SJCRH30 (cell line): ENCODE measurements around the gene AHNAK. TPM values are rescaled to one million over a fixed set of nuclear protein-coding genes. Genes with fewer than 3 reads are reported as not detected.
"Not testable (repeated sequence)": the region's sequence is repeated elsewhere in the genome, so short reads cannot be mapped to it uniquely, and the experiment has no call there.

Source experiments
- DNase-seq, 2 experiments: peaks; one replicate each; pipeline ENCODE4 v3.0.0-alpha.2; 2015 to 2020
- H3K27ac ChIP-seq: fragments of 250-450 bp; sonication (Bioruptor Pico); 2 replicates; pipeline ENCODE4 v1.5.1; 2020; ENCODE audit warnings: mild to moderate bottlenecking, moderate library complexity
- H3K27me3 ChIP-seq: fragments of 250-450 bp; sonication (Bioruptor Pico); 2 replicates; pipeline ENCODE4 v1.5.1; 2020; ENCODE audit warnings: mild to moderate bottlenecking, moderate library complexity
- H3K36me3 ChIP-seq: fragments of 250-450 bp; sonication (Bioruptor Pico); 2 replicates; pipeline ENCODE4 v1.5.1; 2020; ENCODE audit warnings: mild to moderate bottlenecking, moderate library complexity
- H3K4me1 ChIP-seq: fragments of 250-450 bp; sonication (Bioruptor Pico); 2 replicates; pipeline ENCODE4 v1.5.1; 2020; ENCODE audit warnings: mild to moderate bottlenecking, moderate library complexity
- H3K4me3 ChIP-seq: fragments of 250-450 bp; sonication (Bioruptor Pico); 2 replicates; pipeline ENCODE4 v1.5.1; 2020; ENCODE audit warnings: mild to moderate bottlenecking, moderate library complexity
- H3K9me3 ChIP-seq: fragments of 250-450 bp; sonication (Bioruptor Pico); replicated peaks from 2 replicates; pipeline ENCODE4 v1.5.1; 2020; ENCODE audit warnings: mild to moderate bottlenecking, moderate library complexity
- total RNA-seq: library from RNA; depleted of rRNA; stranded (reverse); fragments of >200 nt; shearing (Covaris generic); gene quantifications from 2 replicates; pipeline ENCODE4 v1.2.3, GENCODE V29; 2014

The AHNAK gene
- total RNA-seq, 1 experiment from 2014 or later: 10.3 TPM

DNA sequence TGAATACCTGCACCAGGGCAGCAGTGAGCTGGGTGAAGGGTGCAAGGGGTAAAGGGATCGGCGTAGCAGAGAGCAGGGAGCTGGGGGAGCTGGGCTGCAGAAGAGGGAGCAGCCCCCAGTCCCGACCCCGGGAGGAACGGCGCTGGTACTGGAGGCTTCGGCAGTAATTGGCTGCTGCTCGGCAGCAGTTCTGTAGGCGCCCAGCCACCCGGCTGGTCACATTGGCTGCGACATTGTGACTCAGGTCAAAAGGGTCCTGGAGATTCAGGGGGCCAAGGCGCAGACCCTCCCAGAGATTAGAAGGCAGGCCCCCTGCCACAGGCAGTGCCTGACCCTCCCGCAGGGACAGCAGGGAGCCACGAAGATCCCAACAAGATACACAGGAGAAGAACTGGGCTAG lies 29.2 kb upstream of the AHNAK start:
- H3K4me1 ChIP-seq: peaks cover 3% of the 10 kb centered on the region; the same call in 1 of the 2 replicates
- peaks cover 28% of the 10 kb centered on the region for H3K36me3 ChIP-seq
- DNase-seq: no peak
- H3K27me3 ChIP-seq: no peaks in the 10 kb centered on the region
- H3K9me3 ChIP-seq: no peaks in the 10 kb centered on the region
- no peak overlapping the region for H3K4me3 ChIP-seq
- no peak overlapping the region; the same call in 1 of the 2 replicates for H3K27ac ChIP-seq

DNA sequence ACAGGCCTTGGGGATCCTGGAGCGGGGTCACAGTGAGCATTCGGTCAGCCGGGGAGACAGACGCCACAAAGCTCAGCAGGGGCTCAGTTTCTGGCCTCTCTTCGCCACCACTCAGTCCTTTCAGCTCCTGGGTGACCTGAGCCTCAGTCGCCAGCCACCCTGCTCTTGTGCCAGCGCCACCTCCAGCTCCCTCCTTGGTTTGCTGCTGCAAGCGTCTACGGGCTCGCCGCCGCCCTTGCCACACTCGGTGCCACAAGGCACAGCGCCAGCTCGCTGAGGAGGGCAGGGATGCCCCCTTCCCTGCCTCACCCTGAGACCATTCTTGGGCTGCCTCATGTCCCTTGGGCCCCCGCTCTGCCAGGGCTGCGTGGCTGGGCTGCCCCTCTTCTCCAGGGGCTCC lies 28.6 kb upstream of the AHNAK start:
- peaks cover 3% of the 10 kb centered on the region; the same call in 1 of the 2 replicates for H3K4me1 ChIP-seq
- no peaks in the 10 kb centered on the region for H3K27me3 ChIP-seq
- H3K36me3 ChIP-seq: peaks cover 35% of the 10 kb centered on the region
- peak overlapping the region; percentile 71 for H3K4me3 ChIP-seq
- peak overlapping the region; percentile 72 for H3K27ac ChIP-seq
- H3K9me3 ChIP-seq: no peaks in the 10 kb centered on the region
- DNase-seq: no peak

DNA sequence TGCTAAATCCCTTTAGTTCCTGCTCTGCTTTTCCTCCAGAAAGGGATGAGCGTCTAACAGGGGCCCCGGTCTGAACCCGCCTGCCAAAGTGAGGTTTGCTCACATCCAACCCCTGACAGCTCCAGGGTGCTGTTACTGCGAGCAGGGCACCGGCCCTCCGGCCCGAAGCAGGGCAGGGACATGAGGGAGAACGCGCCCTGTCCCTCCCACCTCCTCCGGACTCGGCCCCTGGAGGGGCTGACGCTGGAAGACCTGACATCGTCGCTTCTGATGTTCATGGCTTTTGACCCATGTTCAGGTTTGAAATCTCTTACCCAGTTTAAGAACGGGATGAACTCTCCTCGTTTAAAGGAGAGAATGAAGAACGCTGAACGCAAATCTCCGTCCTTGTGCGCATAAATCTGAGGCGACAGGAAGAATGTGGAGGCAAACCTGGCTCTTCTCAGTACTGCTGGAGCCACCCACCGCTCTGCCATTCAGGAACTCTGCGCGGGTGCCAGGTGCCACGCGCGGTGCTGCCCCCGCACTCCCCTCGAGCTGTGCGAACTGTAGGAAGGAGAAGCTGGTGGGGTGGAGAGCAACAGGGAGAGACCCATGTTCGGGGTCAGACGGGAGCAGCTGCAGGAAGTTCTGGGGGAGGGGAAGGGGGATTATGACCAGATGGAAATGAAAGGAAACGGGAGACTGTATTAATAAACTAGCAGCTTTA lies 27.9 kb upstream of the AHNAK start:
- Histone ChIP-seq H3K4me1 (peaks cover 3% of the 10 kb centered on the region; the same call in 1 of the 2 replicates), H3K27ac (peak overlapping the region; percentile 72), H3K27me3 (no peaks in the 10 kb centered on the region), H3K9me3 (no peaks in the 10 kb centered on the region), H3K4me3 (peak overlapping the region; percentile 71), H3K36me3 (peaks cover 37% of the 10 kb centered on the region)
- DNase-seq: peak; percentile 54 to 67

DNA sequence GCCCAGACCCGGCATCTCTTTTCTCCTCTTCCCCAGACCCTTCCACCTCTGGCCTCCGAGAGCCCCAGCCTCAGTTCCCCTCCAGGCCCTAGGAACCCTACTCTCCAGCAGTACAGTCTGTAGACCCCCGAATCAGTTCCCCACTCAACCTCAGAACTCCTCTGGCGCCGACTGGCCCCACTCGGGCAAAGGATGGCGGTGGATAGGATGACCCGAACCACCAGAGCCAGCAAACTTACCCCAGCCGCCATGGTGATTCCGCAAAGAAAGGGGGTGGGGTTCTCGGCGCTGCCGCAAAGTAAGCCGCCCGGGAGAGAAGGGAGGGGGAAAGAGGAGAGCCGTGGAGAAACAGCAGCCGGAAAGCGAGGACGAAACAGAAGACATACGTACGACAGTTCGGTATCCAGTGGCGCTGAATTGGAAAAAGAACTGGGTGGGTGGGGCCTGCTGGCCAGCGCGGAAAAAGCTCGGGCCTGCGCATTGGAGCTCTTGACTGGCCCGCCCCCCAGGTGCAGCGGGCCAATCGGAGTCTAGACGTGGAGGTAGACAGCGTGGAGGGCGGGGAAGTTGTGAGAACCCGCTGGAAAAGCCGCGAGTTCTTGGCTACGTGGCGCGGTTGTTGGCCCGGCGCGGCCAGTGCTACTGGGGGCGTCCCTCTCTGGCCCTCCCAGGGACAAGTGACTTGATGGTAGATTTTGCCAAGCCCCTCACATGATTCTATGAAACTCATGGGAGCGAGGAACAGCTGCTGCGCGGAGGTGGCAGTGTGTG lies 27.2 kb upstream of the AHNAK start, which contains the start of gene EEF1G:
TSS of gene EEF1G (minus strand) at position 300 of the 771 bp plus-strand sequence. CDS start at position 251, 49 bp downstream.
- DNase-seq: peak; percentile 99
- Histone ChIP-seq H3K27ac (peak within 1 kb of the TSS; percentile 72), H3K4me1 (peaks cover 3% of the 10 kb centered on the region; the same call in 1 of the 2 replicates), H3K9me3 (no peaks in the 10 kb centered on the region), H3K36me3 (peaks cover 44% of the 10 kb centered on the region), H3K27me3 (no peaks in the 10 kb centered on the region), H3K4me3 (peak within 1 kb of the TSS; percentile 71)

DNA sequence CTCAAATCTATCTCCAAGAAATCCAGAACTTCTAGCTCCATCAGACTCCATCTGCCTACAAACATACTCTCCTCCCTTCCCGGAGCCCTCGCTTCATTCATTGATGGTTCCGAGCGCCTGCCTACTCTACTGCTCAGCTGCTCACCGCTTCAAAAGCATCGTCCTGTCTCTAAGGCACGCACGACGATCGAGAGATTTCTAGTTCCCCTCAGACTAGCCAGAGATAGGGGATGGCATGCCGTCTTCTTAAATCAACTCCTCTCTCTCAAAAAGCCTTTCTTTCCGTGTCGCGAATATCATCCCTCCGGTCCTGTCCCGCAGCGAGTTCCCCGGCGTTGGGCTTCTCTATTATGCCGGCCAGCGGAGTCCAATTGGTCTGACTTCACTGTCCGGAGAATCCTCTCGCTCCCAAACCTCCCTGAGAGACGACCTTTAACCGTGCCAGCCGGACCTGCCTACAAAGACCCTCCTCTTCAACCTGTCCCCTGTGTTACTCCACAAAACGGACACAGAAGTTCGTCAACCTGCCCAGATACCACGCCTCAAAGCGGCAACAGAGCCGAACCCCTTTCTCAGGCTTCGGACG lies 26.5 kb upstream of the AHNAK start:
- Histone ChIP-seq H3K9me3 (no peaks in the 10 kb centered on the region), H3K4me3 (peak overlapping the region; percentile 71), H3K27ac (peak overlapping the region; percentile 67), H3K4me1 (peaks cover 3% of the 10 kb centered on the region; the same call in 1 of the 2 replicates), H3K36me3 (peaks cover 49% of the 10 kb centered on the region), H3K27me3 (no peaks in the 10 kb centered on the region)
- DNase-seq: peak; percentile 27 to 43

DNA sequence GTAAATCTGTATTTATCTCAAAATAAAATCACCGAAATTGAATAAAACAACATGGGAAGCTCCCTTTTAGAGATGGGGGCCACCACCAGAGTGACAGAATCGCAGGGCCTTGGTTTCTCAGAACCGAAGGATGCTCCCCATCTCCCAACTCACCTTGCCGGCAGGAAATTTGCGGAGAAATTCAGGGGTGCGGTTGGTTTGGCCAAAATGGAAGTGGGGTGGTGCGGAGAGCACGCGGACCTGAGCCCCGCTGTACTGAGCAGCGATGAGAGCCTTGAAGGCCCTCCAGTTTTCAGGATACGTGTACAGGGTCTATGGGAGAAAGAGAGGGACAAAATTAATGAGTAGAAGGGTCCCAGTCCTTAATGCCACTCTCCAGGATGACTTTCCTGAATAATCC lies 25.8 kb upstream of the AHNAK start:
- H3K4me1 ChIP-seq: peaks cover 3% of the 10 kb centered on the region; the same call in 1 of the 2 replicates
- 0 out of 2 replicates have a peak overlapping the region, but pooled peaks have one; percentile 67 for H3K27ac ChIP-seq
- H3K36me3 ChIP-seq: peaks cover 53% of the 10 kb centered on the region

DNA sequence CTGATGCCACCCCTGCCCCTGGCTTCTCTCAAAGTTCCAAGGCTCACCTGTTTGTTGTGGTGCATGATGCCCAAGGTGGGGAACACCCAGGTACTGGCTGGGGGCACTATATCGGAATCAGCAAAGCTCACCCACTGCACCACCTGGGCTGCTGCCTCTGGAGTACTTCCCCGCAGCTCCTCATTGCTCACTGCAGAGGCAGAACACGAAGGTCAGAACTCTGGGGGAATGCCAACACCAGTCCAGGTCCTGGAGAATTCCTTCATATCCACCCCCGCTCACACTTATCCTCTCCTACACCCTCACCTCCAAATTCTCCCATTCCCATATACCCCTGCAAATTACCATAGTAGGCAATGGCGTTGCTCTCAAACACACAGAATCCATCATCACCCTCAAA lies 24.9 kb upstream of the AHNAK start:
- peaks cover 63% of the 10 kb centered on the region for H3K36me3 ChIP-seq

More for the DNA sequence above, 25.8 kb upstream of the AHNAK start:
- no peak for DNase-seq
- Histone ChIP-seq H3K27me3 (no peaks in the 10 kb centered on the region), H3K4me3 (peak overlapping the region; percentile 71), H3K9me3 (no peaks in the 10 kb centered on the region)

DNA sequence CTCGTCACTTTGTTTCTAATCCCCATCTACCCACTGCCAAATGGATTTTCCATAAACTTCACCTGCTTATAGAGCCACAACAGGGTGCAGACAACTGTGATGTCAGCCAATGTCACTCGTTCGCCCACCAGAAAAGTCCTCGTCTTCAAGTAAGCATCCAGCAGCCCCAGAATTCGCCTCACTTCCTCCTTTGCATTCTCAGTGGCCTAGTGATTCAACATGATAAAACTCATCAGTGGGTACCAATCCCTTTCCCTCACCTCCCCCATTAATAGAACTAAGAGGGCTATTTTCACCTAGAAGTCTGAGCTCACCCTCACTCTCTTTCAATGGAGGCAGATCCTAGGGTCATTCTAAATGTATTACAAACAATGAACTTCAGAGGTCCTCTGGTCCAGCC lies 24.3 kb upstream of the AHNAK start:
- not testable (repeated sequence) for H3K4me3 ChIP-seq, DNase-seq, H3K27me3 ChIP-seq, H3K27ac ChIP-seq, H3K4me1 ChIP-seq, H3K9me3 ChIP-seq
- peaks cover 67% of the 10 kb centered on the region for H3K36me3 ChIP-seq

More for the DNA sequence above, 24.9 kb upstream of the AHNAK start:
- not testable (repeated sequence) for H3K9me3 ChIP-seq, H3K4me1 ChIP-seq, H3K27me3 ChIP-seq, DNase-seq, H3K4me3 ChIP-seq, H3K27ac ChIP-seq

DNA sequence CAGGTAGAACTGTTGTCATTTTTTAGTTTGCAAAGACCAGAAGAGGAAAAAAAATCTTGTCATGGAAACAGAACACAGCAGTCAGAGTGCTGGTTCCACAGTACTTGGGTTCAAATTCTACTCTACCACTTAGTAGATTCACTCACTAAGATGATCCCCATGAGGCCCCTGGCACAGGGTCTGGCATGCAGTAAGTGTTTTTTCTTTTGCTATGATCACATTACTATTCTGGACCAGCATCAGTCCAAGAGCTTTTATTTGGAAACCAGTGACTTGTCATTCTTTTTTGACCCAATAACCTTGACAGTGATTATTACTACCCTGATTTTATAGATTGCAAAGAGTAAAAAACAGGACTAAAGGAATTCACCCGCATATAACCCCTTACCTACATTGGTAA lies 23.0 kb upstream of the AHNAK start:
- peaks cover 74% of the 10 kb centered on the region for H3K36me3 ChIP-seq
- no peak for DNase-seq
- no peak overlapping the region for H3K27ac ChIP-seq
- H3K4me3 ChIP-seq: no peak overlapping the region
- H3K27me3 ChIP-seq: no peaks in the 10 kb centered on the region
- no peaks in the 10 kb centered on the region for H3K4me1 ChIP-seq
- H3K9me3 ChIP-seq: no peaks in the 10 kb centered on the region

DNA sequence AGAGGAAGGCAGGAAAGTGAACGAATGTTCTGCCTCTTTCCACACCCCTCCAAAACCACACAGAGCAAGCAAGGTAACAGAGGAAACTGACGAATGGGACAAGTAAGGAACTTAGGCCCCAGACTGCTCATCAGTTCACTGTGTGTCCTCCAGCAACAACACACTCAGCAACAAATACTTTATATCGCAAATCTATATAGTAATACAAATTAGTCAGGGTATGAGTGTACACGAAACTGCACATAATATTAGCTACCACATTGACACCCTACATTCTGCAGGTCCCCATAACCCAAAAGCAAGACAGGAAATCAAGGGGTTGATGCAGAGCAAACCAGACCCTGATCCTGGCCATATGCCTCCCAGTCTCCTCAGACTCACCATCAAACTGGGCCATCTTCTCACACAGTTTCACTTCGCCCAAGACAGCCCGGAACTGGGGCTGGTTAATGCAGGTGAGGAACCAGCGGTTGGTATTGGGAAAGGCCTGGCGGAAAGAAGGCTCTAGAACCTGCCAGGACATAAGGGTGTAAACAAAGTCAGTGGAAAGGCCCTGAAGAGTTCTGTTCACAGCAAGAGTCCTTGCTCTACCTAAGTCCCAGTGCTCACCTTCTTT lies 20.5 kb upstream of the AHNAK start:
- no peak for DNase-seq
- H3K4me3 ChIP-seq: no peak overlapping the region
- H3K36me3 ChIP-seq: peaks cover 92% of the 10 kb centered on the region
- no peak overlapping the region for H3K27ac ChIP-seq
- 0 out of 2 replicates have a peak, but pooled peaks cover 2% of the 10 kb centered on the region for H3K4me1 ChIP-seq
- H3K9me3 ChIP-seq: no peaks in the 10 kb centered on the region
- no peaks in the 10 kb centered on the region for H3K27me3 ChIP-seq

DNA sequence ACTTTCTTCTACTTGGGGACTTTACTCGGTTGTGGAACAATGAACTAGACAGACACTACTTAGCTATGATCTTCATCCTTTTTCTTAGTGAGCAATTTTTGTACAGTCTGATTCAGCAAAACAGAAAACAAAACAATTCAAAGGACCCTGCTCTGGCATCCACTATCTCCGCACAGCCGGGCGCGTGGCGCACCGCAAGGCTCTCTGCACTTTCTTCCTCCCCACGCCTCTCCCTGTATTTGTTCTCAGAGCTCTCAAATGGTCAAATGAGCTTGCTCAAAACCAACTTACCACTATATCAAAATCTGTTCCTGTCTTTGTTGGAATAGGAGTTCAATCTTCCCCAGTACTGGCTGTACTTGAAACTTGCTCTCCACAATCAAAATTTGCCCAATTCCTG lies 19.6 kb upstream of the AHNAK start:
- peaks cover 2% of the 10 kb centered on the region; the same call in 1 of the 2 replicates for H3K4me1 ChIP-seq
- H3K27me3 ChIP-seq: no peaks in the 10 kb centered on the region
- H3K4me3 ChIP-seq: no peak overlapping the region
- no peak for DNase-seq
- H3K36me3 ChIP-seq: peaks cover 89% of the 10 kb centered on the region
- H3K27ac ChIP-seq: no peak overlapping the region
- no peaks in the 10 kb centered on the region for H3K9me3 ChIP-seq

DNA sequence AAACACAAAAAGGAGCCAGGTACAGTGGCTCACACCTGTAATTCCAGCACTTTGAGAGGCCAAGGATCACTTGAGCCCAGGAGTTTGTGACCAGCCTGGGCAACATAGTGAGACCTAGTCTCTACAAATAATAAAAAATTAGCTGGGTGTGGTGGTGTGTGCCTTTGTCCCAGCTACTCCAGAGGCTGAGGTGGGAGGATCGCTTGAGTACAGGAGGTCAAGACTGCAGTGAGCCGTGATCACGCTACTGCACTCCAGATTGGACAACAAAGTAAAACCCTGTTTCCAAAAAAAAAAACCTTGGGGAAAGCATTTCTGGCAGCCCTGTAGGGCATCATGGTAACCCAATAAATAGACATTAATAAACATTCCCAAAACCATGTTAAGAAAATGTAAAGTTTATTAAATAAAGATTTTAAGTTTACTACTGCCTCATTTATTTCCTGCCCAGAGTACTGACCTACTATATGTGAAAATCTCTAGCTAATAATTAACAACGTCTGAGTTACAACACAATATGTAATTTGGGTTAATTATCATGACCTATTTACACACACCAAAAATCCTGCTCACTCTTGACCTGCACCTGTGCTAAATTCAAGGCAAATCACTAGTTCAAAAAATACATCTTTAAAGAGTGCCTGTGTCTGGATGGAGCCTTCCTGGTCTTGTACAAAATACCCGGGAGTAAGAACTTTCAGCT lies 18.6 kb upstream of the AHNAK start:
- Histone ChIP-seq H3K36me3 (peaks cover 89% of the 10 kb centered on the region), H3K9me3 (no peaks in the 10 kb centered on the region)

DNA sequence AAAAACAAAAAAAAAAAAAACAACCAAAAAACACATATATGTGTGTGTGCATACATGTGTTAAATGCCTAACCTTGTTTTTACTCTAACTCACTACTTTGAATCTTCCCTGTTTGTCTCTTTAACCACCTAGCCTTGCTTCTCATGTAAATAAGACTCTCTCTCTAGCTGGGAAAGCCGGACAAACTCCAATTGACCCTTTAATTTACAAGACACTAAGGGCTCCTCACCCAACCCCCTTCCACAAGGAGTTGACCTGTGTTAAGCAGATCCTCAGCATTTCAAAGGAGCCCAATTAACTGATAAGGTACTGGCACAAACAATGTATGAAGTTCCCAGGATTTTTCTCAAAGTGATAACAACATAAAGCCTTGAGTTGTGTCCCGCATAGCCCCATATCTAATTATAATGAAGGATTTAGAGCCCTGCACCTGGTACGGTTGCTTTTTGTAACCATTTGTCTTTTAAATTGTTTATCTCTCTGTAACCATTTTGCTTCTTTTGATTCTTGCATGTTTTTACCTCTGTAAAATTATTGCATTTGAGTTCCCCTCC lies 15.1 kb upstream of the AHNAK start:
- H3K27ac ChIP-seq, H3K4me3 ChIP-seq, H3K9me3 ChIP-seq, DNase-seq, H3K27me3 ChIP-seq: not testable (repeated sequence)
- H3K4me1 ChIP-seq: peaks cover 25% of the 10 kb centered on the region
- peaks cover 80% of the 10 kb centered on the region for H3K36me3 ChIP-seq

More for the DNA sequence above, 18.6 kb upstream of the AHNAK start:
- Histone ChIP-seq H3K27ac (no peak overlapping the region), H3K4me3 (no peak overlapping the region), H3K27me3 (no peaks in the 10 kb centered on the region), H3K4me1 (peaks cover 10% of the 10 kb centered on the region)
- no peak for DNase-seq
